ENCODE results near the gene PPFIA4.
A peak's percentile ranks its signal among the peaks of the same experiment; 100 is the strongest.

Gene PPFIA4

DNA sequence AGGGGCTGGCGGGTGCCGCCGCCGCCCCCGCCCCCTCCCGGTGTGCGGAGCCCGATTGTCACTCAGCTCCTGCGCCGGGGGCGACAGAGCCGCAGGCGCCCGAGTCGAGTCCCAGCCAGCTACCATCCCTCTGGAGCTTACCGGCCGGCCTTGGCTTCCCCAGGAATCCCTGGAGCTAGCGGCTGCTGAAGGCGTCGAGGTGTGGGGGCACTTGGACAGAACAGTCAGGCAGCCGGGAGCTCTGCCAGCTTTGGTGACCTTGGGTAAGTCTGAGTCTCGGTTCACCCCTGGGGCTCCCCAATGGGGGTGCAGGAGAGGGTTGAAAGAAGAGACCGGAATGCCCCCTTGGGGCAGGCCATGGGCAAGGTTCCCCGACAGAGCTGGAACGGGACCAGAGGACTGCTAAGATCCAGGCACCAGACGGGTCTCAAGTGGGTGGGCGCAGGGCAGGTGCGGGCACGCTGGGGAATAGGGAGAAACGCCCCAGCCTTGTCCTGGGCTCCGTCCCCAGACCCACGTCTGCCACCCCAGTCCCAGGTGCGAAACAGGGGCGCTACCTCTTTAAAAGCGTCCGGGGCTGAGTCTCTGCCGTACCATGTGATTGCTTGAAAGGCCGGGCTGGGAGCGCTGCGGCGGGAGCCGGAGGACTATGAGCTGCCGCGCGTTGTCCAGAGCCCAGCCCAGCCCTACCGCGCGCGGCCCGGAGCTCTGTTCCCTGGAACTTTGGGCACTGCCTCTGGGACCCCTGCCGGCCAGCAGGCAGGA is 101.6 kb downstream of the PPFIA4 start, which contains the start of gene ADORA1:
Gene ADORA1 (plus strand): TSS at position 61 of the 765 bp plus-strand sequence. CDS start 1,116 bp downstream, outside the sequence.
- Histone ChIP-seq H3K27me3 (ENCODE audit: insufficient read depth, low read length) (peaks cover 19% of the 10 kb centered on the region), H4K12ac (ENCODE audit: low read depth, low read length) (no peak within 1 kb of the TSS), H4K91ac (ENCODE audit: low read depth, low read length) (no peak within 1 kb of the TSS), H3K79me1 (ENCODE audit: low read length) (no peaks in the 10 kb centered on the region), H2AFZ (ENCODE audit: insufficient read depth, low read length, poor library complexity) (no peak within 1 kb of the TSS), H2BK5ac (ENCODE audit: low read depth, low read length, poor library complexity) (no peak within 1 kb of the TSS), H3K4me2 (ENCODE audit: low read length) (peak within 1 kb of the TSS; percentile 55), H3K9ac (ENCODE audit: low read length) (no peak within 1 kb of the TSS), H3K79me2 (ENCODE audit: control insufficient read depth, insufficient read depth, low read length, poor library complexity) (no peaks in the 10 kb centered on the region), H4K8ac (ENCODE audit: low read depth, low read length) (no peak within 1 kb of the TSS), H2BK120ac (ENCODE audit: insufficient read depth, low read length, poor library complexity) (no peak within 1 kb of the TSS), H3K4me1 (ENCODE audit: control insufficient read depth in 1 of 2, insufficient read depth in 2 of 2, low read length in 2 of 2) (peaks cover 3 to 7% of the 10 kb centered on the region in 2 experiments), H2AK5ac (ENCODE audit: low read length) (no peak within 1 kb of the TSS), H3K18ac (ENCODE audit: low read length) (no peak within 1 kb of the TSS), H2BK12ac (ENCODE audit: low read length) (no peak within 1 kb of the TSS), H3K27ac (ENCODE audit: low read depth, low read length) (no peak within 1 kb of the TSS), H3K4ac (ENCODE audit: low read depth, low read length) (no peak within 1 kb of the TSS), H3K9me3 (ENCODE audit: insufficient read depth, low read depth, low read length) (no peaks in the 10 kb centered on the region), H3K36me3 (ENCODE audit: control insufficient read depth in 1 of 2, insufficient read depth in 2 of 2, low read length in 2 of 2) (no peaks in the 10 kb centered on the region), H3K14ac (ENCODE audit: low read length) (no peak within 1 kb of the TSS), H3K23ac (ENCODE audit: low read length) (no peak within 1 kb of the TSS), H3K4me3 (ENCODE audit: low read depth, low read length) (peak within 1 kb of the TSS; percentile 26)
- DNase-seq = peak; percentile 30 to 56
- WGBS (ENCODE audit: extremely low coverage, insufficient coverage, insufficient read length) = no CpG with 5 or more reads among the region's 51 CpGs

DNA sequence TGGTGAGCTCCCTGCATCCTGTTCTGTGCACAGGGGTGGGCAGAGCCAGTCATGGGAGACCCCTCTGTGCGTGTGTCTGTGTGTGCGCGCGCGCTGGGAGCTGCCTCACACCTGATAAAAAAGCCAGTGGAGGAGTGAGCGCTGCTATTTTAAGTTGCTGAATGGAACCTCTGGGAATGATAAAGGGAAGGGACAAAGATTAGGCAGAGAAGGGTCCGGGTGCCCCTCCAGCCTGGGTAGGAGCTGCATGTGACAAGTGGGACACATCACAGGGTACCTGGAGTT is 102.1 kb downstream of the PPFIA4 start:
- Histone ChIP-seq H3K4me2 (ENCODE audit: low read length) (peak overlapping the region; percentile 55), H3K23ac (ENCODE audit: low read length) (no peak overlapping the region), H3K27ac (ENCODE audit: low read depth, low read length) (no peak overlapping the region), H4K91ac (ENCODE audit: low read depth, low read length) (no peak overlapping the region), H3K4me1 (ENCODE audit: control insufficient read depth in 1 of 2, insufficient read depth in 2 of 2, low read length in 2 of 2) (peaks cover 3 to 7% of the 10 kb centered on the region in 2 experiments), H3K27me3 (ENCODE audit: insufficient read depth, low read length) (peaks cover 19% of the 10 kb centered on the region), H3K79me2 (ENCODE audit: control insufficient read depth, insufficient read depth, low read length, poor library complexity) (no peaks in the 10 kb centered on the region), H2AK5ac (ENCODE audit: low read length) (no peak overlapping the region), H3K9ac (ENCODE audit: low read length) (no peak overlapping the region), H4K12ac (ENCODE audit: low read depth, low read length) (no peak overlapping the region), H3K79me1 (ENCODE audit: low read length) (no peaks in the 10 kb centered on the region), H2BK5ac (ENCODE audit: low read depth, low read length, poor library complexity) (no peak overlapping the region), H4K8ac (ENCODE audit: low read depth, low read length) (no peak overlapping the region), H3K4me3 (ENCODE audit: low read depth, low read length) (no peak overlapping the region), H2AFZ (ENCODE audit: insufficient read depth, low read length, poor library complexity) (no peak overlapping the region), H2BK120ac (ENCODE audit: insufficient read depth, low read length, poor library complexity) (no peak overlapping the region), H2BK12ac (ENCODE audit: low read length) (no peak overlapping the region), H3K14ac (ENCODE audit: low read length) (no peak overlapping the region), H3K36me3 (ENCODE audit: control insufficient read depth in 1 of 2, insufficient read depth in 2 of 2, low read length in 2 of 2) (no peaks in the 10 kb centered on the region), H3K9me3 (ENCODE audit: insufficient read depth, low read depth, low read length) (no peaks in the 10 kb centered on the region), H3K18ac (ENCODE audit: low read length) (no peak overlapping the region), H3K4ac (ENCODE audit: low read depth, low read length) (no peak overlapping the region)
- no peak for DNase-seq
- no CpG with 5 or more reads among the region's 7 CpGs for WGBS (ENCODE audit: extremely low coverage, insufficient coverage, insufficient read length)

Data from trophoblast cell (in vitro differentiated cells and primary cell).